Upper lobe of left lung (tissue), 4 donors: ENCODE measurements around the gene WBP1L.

ENCODE experiments used
- CTCF ChIP-seq, 6 experiments: fragments of 450-650 bp in 4 of 6; fragments of 200-600 bp in 2 of 6; sonication (generic) in 2 of 6; IDR thresholded peaks; one replicate each; pipeline ENCODE4 v1.5.1; 2016 to 2019; ENCODE audit warnings: antibody characterized with exemption in 6 of 6
- EP300 ChIP-seq, 4 donors: sonication (generic); formaldehyde crosslinking; IDR thresholded peaks; one replicate each; pipeline ENCODE4 v1.5.1; 2017; ENCODE audit warnings: antibody characterized with exemption in 4 of 4, control low read depth in 2 of 4
- POLR2A ChIP-seq, 4 donors: fragments of 450-650 bp; IDR thresholded peaks; one replicate each; pipeline ENCODE4 v1.5.1; 2016 to 2017; ENCODE audit warnings: antibody characterized with exemption in 4 of 4, mild to moderate bottlenecking in 2 of 4
- POLR2AphosphoS5 ChIP-seq, 2 donors: sonication (generic); formaldehyde crosslinking; IDR thresholded peaks; one replicate each; pipeline ENCODE4 v1.5.1; 2017; ENCODE audit warnings: antibody characterized with exemption in 2 of 2

- TF ChIP-seq EP300 (IDR thresholded peaks at IDR 0.05) (no peak), POLR2A (IDR thresholded peaks at IDR 0.05) (no peak), CTCF (IDR thresholded peaks at IDR 0.05) (no peak), POLR2AphosphoS5 (IDR thresholded peaks at IDR 0.05) (no peak)
Measured at GRCh38 chr10:102696736-102697135, 47.0 kb upstream of the WBP1L start.
